SW 1271 (cell line): ENCODE results near the gene PLXNC1.

Experiments used
- DNase-seq, 2 experiments: peaks; one replicate each; lab custom pipeline; 2025; lab: John Stamatoyannopoulos, UW

PLXNC1 gene

GRCh38 chr12:94353130-94353529 lies 204.8 kb downstream of the PLXNC1 start:
- no peak for DNase-seq
